Measurements from ENCODE around the gene MCM3AP.

- TF ChIP-seq PATZ1 (CRISPR knock-in tag; IDR thresholded peaks at IDR 0.05; ENCODE audit: borderline replicate concordance) (no peak), HDAC6 (IDR thresholded peaks at IDR 0.05; ENCODE audit: low read depth, low read length) (no peak)
Observed at GRCh38 chr21:46194374-46195334, 90.8 kb downstream of the MCM3AP start.

Measured in K562 (cell line).